Measurements from ENCODE around the gene GRK2. TPM values are rescaled to one million over a fixed set of nuclear protein-coding genes. Genes with fewer than 3 reads are reported as not detected.

GRK2 gene
- total and polyA plus RNA-seq, 10 donors = 119 to 301 (median 261) TPM

- H3K4me3 ChIP-seq = no peak overlapping the region
- H3K4me1 ChIP-seq = peaks cover 0 to 38% (median 15%) of the 10 kb centered on the region in 6 donors
- no peaks in the 10 kb centered on the region for H3K27me3 ChIP-seq (replicated peaks in 1 of 7)
- TF ChIP-seq POLR2AphosphoS5 (IDR thresholded peaks at IDR 0.05) = no peak
- H3K27ac ChIP-seq = peak overlapping the region in 4 of 8 donors; percentile 32 to 81 (median 74)
- H3K9me3 ChIP-seq = no peaks in the 10 kb centered on the region
- intact Hi-C loops (cut with DNase I; ENCODE audit: low total_unique reads) = no loop called here
- DNase-seq = peak; percentile 72
- 82 to 87% (median 87%) methylated on average over 18 of the region's 18 CpGs for WGBS, 5 donors
- peaks cover 0 to 54% (median 18%) of the 10 kb centered on the region in 6 donors for H3K36me3 ChIP-seq
These were observed 44.8 kb downstream of the GRK2 start for GRCh38 chr11:67311051-67311555.

GRCh38 chr11:67311556-67312082 is 45.3 kb downstream of the GRK2 start:
- intact Hi-C loops (cut with DNase I; ENCODE audit: low total_unique reads) = no loop called here
- DNase-seq = peak; percentile 77
- H3K36me3 ChIP-seq = peaks cover 0 to 54% (median 18%) of the 10 kb centered on the region in 6 donors
- WGBS, 5 donors = 88 to 91% (median 90%) methylated on average over 14 to 15 of the region's 15 CpGs
- H3K4me1 ChIP-seq = peaks cover 4 to 43% (median 19%) of the 10 kb centered on the region in 6 donors
- no peaks in the 10 kb centered on the region for H3K9me3 ChIP-seq
- TF ChIP-seq CTCF (IDR thresholded peaks at IDR 0.05 in 8 of 11, conservative IDR thresholded peaks at IDR 0.05 in 3 of 11) = no peak
- TF ChIP-seq POLR2A (IDR thresholded peaks at IDR 0.05) = no peak
- peak in 1 of 3 donors; percentile 17 for TF ChIP-seq POLR2AphosphoS5 (IDR thresholded peaks at IDR 0.05)
- H3K27ac ChIP-seq = peak overlapping the region in 5 of 8 donors; percentile 72 to 81 (median 75)
- no peak overlapping the region for H3K4me3 ChIP-seq
- H3K27me3 ChIP-seq (replicated peaks in 1 of 7) = no peaks in the 10 kb centered on the region

GRCh38 chr11:67312187-67313021 is 46.1 kb downstream of the GRK2 start:
- WGBS, 5 donors = 62 to 75% (median 66%) methylated on average over 21 to 22 of the region's 22 CpGs
- Histone ChIP-seq H3K36me3 (peaks cover 0 to 46% (median 17%) of the 10 kb centered on the region in 6 donors), H3K9me3 (no peaks in the 10 kb centered on the region), H3K4me1 (peaks cover 8 to 48% (median 23%) of the 10 kb centered on the region in 6 donors), H3K4me3 (peak overlapping the region in 1 of 8 donors; percentile 3), H3K27me3 (replicated peaks in 1 of 7) (no peaks in the 10 kb centered on the region), H3K27ac (peak overlapping the region in 7 of 8 donors; percentile 60 to 81 (median 73))
- peak; percentile 83 for DNase-seq
- TF ChIP-seq POLR2A (IDR thresholded peaks at IDR 0.05) = no peak
- TF ChIP-seq POLR2AphosphoS5 (IDR thresholded peaks at IDR 0.05) = peak in 1 of 3 donors; percentile 30
- intact Hi-C loops (cut with DNase I; ENCODE audit: low total_unique reads) = no loop called here

- DNase-seq = no peak
- peaks cover 0 to 37% (median 12%) of the 10 kb centered on the region in 6 donors for H3K36me3 ChIP-seq
- TF ChIP-seq POLR2A (IDR thresholded peaks at IDR 0.05) = no peak
- no peak for TF ChIP-seq CTCF (IDR thresholded peaks at IDR 0.05 in 8 of 11, conservative IDR thresholded peaks at IDR 0.05 in 3 of 11)
- TF ChIP-seq POLR2AphosphoS5 (IDR thresholded peaks at IDR 0.05) = no peak
- WGBS, 5 donors = 87 to 92% (median 91%) methylated on average over 11 of the region's 11 CpGs
- no peaks in the 10 kb centered on the region for H3K9me3 ChIP-seq
- H3K27ac ChIP-seq = peak overlapping the region in 7 of 8 donors; percentile 60 to 81 (median 73)
- H3K27me3 ChIP-seq (replicated peaks in 1 of 7) = no peaks in the 10 kb centered on the region
- peaks cover 11 to 53% (median 28%) of the 10 kb centered on the region in 6 donors for H3K4me1 ChIP-seq
- intact Hi-C loops (cut with DNase I; ENCODE audit: low total_unique reads) = no loop called here
- peak overlapping the region in 1 of 8 donors; percentile 3 for H3K4me3 ChIP-seq
These were observed 47.0 kb downstream of the GRK2 start for GRCh38 chr11:67313125-67313890.

Measured in spleen (tissue), 11 donors.